ENCODE measurements around the gene KCNS1. TPM values are rescaled to one million over a fixed set of nuclear protein-coding genes. Genes with fewer than 3 reads are reported as not detected.

The KCNS1 gene
- total RNA-seq, 2 donors from 2014 or later, result 0.33 to 0.39 TPM

DNA sequence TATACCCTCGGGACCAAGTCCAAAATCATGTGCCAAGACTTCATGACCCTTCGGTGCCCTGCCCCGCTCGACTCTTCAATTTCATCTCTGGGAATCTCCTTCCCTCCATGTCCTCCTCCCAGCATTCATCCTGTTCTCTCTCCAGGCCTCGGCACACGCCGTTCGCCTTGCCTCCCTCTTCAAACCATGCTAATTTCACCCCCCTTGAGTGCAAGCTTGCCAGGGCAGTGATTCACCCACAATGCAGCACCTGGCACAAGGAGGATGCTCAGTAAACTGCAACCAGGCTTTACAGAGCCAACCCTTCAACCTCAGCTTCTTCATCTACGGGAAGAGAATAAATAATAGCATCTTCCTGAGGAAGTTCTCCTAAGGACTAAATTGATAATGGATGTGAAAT, 4.1 kb downstream of the KCNS1 start:
- TF ChIP-seq, protein P1, sequence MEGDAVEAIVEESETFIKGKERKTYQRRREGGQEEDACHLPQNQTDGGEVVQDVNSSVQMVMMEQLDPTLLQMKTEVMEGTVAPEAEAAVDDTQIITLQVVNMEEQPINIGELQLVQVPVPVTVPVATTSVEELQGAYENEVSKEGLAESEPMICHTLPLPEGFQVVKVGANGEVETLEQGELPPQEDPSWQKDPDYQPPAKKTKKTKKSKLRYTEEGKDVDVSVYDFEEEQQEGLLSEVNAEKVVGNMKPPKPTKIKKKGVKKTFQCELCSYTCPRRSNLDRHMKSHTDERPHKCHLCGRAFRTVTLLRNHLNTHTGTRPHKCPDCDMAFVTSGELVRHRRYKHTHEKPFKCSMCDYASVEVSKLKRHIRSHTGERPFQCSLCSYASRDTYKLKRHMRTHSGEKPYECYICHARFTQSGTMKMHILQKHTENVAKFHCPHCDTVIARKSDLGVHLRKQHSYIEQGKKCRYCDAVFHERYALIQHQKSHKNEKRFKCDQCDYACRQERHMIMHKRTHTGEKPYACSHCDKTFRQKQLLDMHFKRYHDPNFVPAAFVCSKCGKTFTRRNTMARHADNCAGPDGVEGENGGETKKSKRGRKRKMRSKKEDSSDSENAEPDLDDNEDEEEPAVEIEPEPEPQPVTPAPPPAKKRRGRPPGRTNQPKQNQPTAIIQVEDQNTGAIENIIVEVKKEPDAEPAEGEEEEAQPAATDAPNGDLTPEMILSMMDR (IDR thresholded peaks at IDR 0.05), result no peak
- H3K9me3 ChIP-seq, result no peaks in the 10 kb centered on the region
- peaks cover 0 to 5% of the 10 kb centered on the region in 2 donors for H3K27me3 ChIP-seq
- no peak overlapping the region for H3K4me3 ChIP-seq
- H3K4me1 ChIP-seq, result peaks cover 0 to 19% of the 10 kb centered on the region in 2 donors
- DNase-seq (ENCODE audit: low spot score), result no peak
- H3K36me3 ChIP-seq, result no peaks in the 10 kb centered on the region
- H3K27ac ChIP-seq, result no peak overlapping the region

DNA sequence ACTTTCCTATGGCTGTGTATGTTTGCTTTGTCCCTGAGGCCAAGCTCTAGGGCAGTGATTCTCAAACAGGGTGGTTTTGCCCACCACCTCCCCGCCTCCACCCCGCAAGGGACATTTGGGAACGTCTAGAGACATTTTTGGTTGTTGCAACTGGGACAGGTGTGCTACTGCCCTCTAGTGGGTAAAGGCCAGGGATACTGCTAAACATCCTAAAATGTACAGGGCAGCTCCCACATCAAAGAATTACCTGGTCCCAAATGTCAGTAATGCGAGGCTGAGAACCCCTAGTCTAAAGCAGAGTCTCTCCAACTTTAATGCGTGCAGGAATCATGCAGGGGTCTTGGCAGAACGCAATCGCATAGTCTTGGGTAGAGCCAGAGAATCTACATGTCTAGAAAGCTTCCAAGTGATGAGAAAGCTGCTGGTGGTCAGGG, 5.1 kb downstream of the KCNS1 start:
- TF ChIP-seq, protein P1 (IDR thresholded peaks at IDR 0.05), result peak; percentile 59 to 87
- peaks cover 0 to 19% of the 10 kb centered on the region in 2 donors for H3K4me1 ChIP-seq
- no peaks in the 10 kb centered on the region for H3K9me3 ChIP-seq
- H3K27ac ChIP-seq, result no peak overlapping the region
- no peaks in the 10 kb centered on the region for H3K36me3 ChIP-seq
- peaks cover 0 to 5% of the 10 kb centered on the region in 2 donors for H3K27me3 ChIP-seq
- H3K4me3 ChIP-seq, result no peak overlapping the region
- no peak for DNase-seq (ENCODE audit: low spot score)

DNA sequence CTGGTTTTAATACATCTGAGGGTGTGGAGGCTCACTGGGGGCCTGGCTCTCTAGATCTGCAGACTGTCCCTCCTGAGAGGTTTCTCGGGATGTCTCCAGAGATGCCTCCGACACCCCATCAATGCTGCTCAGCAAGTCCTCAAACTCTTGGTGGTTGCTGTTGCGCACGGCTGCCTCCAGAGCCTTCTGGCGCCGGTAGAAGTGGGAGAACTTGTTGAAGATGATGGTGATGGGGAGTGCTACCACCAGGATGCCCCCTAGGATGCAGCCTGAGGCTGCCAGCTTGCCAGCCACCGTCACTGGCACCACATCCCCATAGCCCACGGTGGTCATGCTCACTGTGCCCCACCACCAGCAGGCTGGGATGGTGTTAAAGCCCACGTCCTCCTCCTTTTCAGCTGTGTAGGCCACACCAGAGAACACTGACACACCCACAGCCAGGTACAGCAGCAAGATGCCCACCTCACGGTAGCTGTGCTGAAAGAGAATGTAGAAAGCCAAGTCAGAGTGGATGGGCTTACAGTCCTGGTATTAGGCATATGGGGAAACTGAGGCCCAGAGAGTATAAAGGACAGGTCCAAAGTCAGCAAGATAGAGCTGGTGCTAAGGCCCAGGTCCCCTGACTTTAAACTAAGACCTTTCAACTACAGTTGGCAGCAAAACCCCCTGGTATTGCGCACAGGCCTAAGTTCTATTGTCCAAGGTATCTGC, 5.9 kb downstream of the KCNS1 start:
- H3K4me1 ChIP-seq, result peaks cover 0 to 19% of the 10 kb centered on the region in 2 donors
- TF ChIP-seq, protein P1 (IDR thresholded peaks at IDR 0.05), result no peak
- DNase-seq (ENCODE audit: low spot score), result no peak

DNA sequence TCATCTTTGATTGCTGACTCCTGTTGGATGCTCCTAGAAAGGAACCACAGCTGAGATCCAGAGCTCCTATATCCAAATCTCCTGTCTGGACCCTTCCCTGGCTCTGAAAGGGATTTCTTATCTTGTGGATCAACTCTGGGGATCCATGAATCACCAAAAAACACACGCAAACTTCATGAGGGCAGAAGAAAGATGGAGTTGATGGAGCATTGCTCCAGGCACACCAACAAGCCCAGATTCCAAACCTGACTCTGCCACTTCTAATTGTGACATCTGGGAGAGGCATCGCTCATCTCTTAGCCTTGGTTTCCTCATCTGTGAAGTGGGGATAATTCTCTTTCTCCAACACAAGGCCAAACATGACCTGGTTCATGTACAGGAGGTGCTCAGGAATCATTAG, 6.7 kb downstream of the KCNS1 start:
- Histone ChIP-seq H3K27ac (no peak overlapping the region), H3K4me3 (no peak overlapping the region), H3K9me3 (no peaks in the 10 kb centered on the region), H3K27me3 (peaks cover 0 to 5% of the 10 kb centered on the region in 2 donors), H3K36me3 (no peaks in the 10 kb centered on the region), H3K4me1 (peaks cover 0 to 19% of the 10 kb centered on the region in 2 donors)
- TF ChIP-seq, protein P1 (IDR thresholded peaks at IDR 0.05), result no peak
- no peak for DNase-seq (ENCODE audit: low spot score)

More for the DNA sequence above, 5.9 kb downstream of the KCNS1 start:
- H3K9me3 ChIP-seq, result no peaks in the 10 kb centered on the region
- no peak overlapping the region for H3K4me3 ChIP-seq
- no peaks in the 10 kb centered on the region for H3K36me3 ChIP-seq
- H3K27ac ChIP-seq, result no peak overlapping the region
- H3K27me3 ChIP-seq, result peaks cover 0 to 5% of the 10 kb centered on the region in 2 donors

DNA sequence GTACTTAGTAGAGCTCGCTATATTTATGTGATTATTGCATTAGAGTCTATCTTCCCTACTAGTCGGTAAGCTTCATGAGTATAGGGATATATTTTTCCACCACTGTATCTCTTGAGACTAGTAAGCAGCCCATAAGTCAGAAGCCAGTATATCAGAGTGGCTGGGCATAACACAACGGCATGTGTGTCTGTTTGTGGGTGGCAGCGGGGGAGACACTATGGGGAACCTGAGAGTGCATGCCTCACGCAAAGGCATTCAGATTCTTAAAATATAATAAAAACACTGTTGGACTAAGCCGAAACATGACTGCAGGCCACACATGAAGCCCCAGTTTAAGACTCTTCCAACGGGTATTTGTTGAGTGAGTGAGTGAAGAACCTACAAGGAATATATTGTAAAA, 8.0 kb downstream of the KCNS1 start:
- no peak overlapping the region for H3K27ac ChIP-seq
- H3K4me1 ChIP-seq, result peaks cover 0 to 12% of the 10 kb centered on the region in 2 donors
- H3K27me3 ChIP-seq, result peaks cover 0 to 2% of the 10 kb centered on the region in 2 donors
- H3K4me3 ChIP-seq, result no peak overlapping the region
- H3K9me3 ChIP-seq, result no peaks in the 10 kb centered on the region
- DNase-seq (ENCODE audit: low spot score), result no peak
- no peaks in the 10 kb centered on the region for H3K36me3 ChIP-seq
- TF ChIP-seq, protein P1 (IDR thresholded peaks at IDR 0.05), result no peak
